DMS153 (cell line): ENCODE data around the gene FXYD2.
A peak's percentile ranks its signal among the peaks of the same experiment; 100 is the strongest.
"Not testable (repeated sequence)": the region's sequence is repeated elsewhere in the genome, so short reads cannot be mapped to it uniquely, and the experiment has no call there.

Source experiments
- DNase-seq: peaks from one replicate; lab custom pipeline; 2025; lab: John Stamatoyannopoulos, UW

FXYD2 gene

GRCh38 chr11:117824571-117825537 lies at the start of gene FXYD2:
FXYD2 (minus strand) TSS chr11:117824744; CDS start chr11:117824678, 66 bp downstream.
- no peak for DNase-seq

GRCh38 chr11:117873828-117874125 lies 49.2 kb upstream of the FXYD2 start:
- no peak for DNase-seq

- no peak for DNase-seq
Observed at GRCh38 chr11:117872975-117873827, 48.7 kb upstream of the FXYD2 start.

- DNase-seq = no peak
Observed at GRCh38 chr11:117872420-117872961, 47.9 kb upstream of the FXYD2 start.

GRCh38 chr11:117871784-117872183 lies 47.2 kb upstream of the FXYD2 start:
- no peak for DNase-seq

- DNase-seq = no peak
Observed at GRCh38 chr11:117871160-117871559, 46.6 kb upstream of the FXYD2 start.

GRCh38 chr11:117870103-117870952 lies 45.8 kb upstream of the FXYD2 start:
- peak; percentile 10 for DNase-seq

GRCh38 chr11:117869604-117870003 lies 45.1 kb upstream of the FXYD2 start:
- DNase-seq = no peak

- peak; percentile 53 for DNase-seq
Observed at GRCh38 chr11:117868815-117869561, 44.4 kb upstream of the FXYD2 start.

GRCh38 chr11:117868088-117868487 lies 43.5 kb upstream of the FXYD2 start:
- no peak for DNase-seq

- DNase-seq = no peak
Observed at GRCh38 chr11:117866526-117866925, 42.0 kb upstream of the FXYD2 start.

GRCh38 chr11:117865546-117865945 lies 41.0 kb upstream of the FXYD2 start:
- DNase-seq = not testable (repeated sequence)

GRCh38 chr11:117863383-117863782 lies 38.8 kb upstream of the FXYD2 start:
- DNase-seq = no peak

GRCh38 chr11:117862753-117863152 lies 38.2 kb upstream of the FXYD2 start:
- no peak for DNase-seq

- no peak for DNase-seq
Observed at GRCh38 chr11:117862019-117862725, 37.6 kb upstream of the FXYD2 start.

GRCh38 chr11:117861151-117862018 lies 36.8 kb upstream of the FXYD2 start:
- DNase-seq = peak; percentile 90

- no peak for DNase-seq
Observed at GRCh38 chr11:117860139-117860538, 35.6 kb upstream of the FXYD2 start.

GRCh38 chr11:117859488-117860112 lies 35.1 kb upstream of the FXYD2 start:
- no peak for DNase-seq

- DNase-seq = no peak
Observed at GRCh38 chr11:117859061-117859460, 34.5 kb upstream of the FXYD2 start.
